Duodenal mucosa (tissue), 2 donors: ENCODE measurements around the gene THY1.
"Not testable (repeated sequence)": the region's sequence is repeated elsewhere in the genome, so short reads cannot be mapped to it uniquely, and the experiment has no call there.

ENCODE experiments used
- H3K27ac ChIP-seq: one replicate; pipeline ENCODE4 v1.7.0; 2013; ENCODE audit warnings: low read depth, low read length
- H3K27me3 ChIP-seq, 2 donors: one replicate each; pipeline ENCODE4 v1.7.0; 2013; ENCODE audit warnings: low read length in 2 of 2, control low read depth in 1 of 2; ENCODE audit not compliant: insufficient read depth in 2 of 2, control insufficient read depth in 1 of 2
- H3K36me3 ChIP-seq, 2 donors: one replicate each; pipeline ENCODE4 v1.7.0; 2013; ENCODE audit warnings: low read length in 2 of 2, control low read depth in 1 of 2; ENCODE audit not compliant: insufficient read depth in 2 of 2, control insufficient read depth in 1 of 2
- H3K4me1 ChIP-seq, 2 donors: one replicate each; pipeline ENCODE4 v1.7.0; 2013; ENCODE audit warnings: low read length in 2 of 2, control low read depth in 1 of 2; ENCODE audit not compliant: insufficient read depth in 2 of 2, control insufficient read depth in 1 of 2
- H3K4me3 ChIP-seq, 2 donors: one replicate each; pipeline ENCODE4 v1.7.0; 2013; ENCODE audit warnings: low read length in 2 of 2, low read depth in 1 of 2
- H3K9ac ChIP-seq, 2 donors: one replicate each; pipeline ENCODE4 v1.7.0; 2013; ENCODE audit warnings: low read length in 2 of 2, low read depth in 1 of 2
- H3K9me3 ChIP-seq, 2 donors: one replicate each; pipeline ENCODE4 v1.7.0; 2013; ENCODE audit warnings: low read length in 2 of 2, control low read depth in 1 of 2; ENCODE audit not compliant: control insufficient read depth in 1 of 2

Gene THY1

DNA sequence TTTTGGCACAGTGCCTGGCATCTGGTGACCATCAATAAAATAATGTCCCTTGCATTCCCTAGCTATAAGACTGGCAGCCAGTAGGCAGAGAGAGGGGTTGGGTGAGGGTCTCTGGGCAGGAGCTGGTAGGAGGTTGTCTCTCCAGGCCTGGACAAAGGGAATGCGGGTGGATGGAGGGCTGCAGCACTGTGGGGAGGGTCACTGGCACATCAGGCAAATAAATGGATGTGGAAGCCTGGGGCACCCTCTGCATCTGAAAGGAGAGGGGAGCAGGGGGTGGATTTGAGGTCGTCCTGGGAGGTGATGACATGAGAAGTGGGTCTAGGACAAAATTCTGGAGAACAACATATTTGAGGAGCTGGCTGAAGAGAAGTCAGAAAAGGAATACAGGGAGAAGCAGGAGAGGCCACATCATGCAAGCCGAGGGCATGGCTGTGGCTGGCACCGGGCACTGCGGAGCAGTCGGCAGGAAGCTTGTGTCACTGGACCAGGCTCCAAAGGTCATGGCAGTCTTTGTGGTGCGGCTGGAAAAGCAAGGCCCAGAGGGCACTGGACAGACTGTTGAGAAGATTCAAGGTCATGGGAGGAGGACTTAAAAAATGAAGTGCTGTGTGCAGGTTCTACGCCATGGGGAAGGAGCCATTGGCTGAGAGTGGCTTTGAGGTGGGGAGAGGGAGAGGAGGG, 36.5 kb upstream of the THY1 start:
- Histone ChIP-seq H3K27ac (no peak overlapping the region), H3K4me1 (no peaks in the 10 kb centered on the region), H3K9me3 (no peaks in the 10 kb centered on the region), H3K4me3 (no peak overlapping the region), H3K27me3 (no peaks in the 10 kb centered on the region), H3K36me3 (no peaks in the 10 kb centered on the region), H3K9ac (no peak overlapping the region)

DNA sequence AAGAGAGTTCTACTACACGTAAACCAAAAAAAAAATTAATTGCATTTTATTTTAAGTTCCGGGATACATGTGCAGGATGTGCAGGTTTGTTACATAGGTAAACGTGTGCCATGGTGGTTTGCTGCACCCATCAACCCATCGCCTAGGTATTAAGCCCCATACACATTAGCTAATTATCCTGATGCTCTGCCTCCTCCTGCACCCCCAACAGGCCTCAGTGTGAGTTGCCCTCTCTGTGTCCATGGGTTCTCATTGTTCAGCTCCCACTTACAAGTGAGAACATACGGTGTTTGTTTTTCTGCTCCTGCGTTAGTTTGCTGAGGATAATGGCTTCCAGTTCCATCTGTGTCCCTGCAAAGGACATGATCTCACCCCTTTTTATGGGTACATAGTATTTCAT, 32.7 kb upstream of the THY1 start:
- H3K36me3 ChIP-seq, H3K4me1 ChIP-seq, H3K9ac ChIP-seq, H3K9me3 ChIP-seq, H3K27ac ChIP-seq, H3K27me3 ChIP-seq, H3K4me3 ChIP-seq: not testable (repeated sequence)

DNA sequence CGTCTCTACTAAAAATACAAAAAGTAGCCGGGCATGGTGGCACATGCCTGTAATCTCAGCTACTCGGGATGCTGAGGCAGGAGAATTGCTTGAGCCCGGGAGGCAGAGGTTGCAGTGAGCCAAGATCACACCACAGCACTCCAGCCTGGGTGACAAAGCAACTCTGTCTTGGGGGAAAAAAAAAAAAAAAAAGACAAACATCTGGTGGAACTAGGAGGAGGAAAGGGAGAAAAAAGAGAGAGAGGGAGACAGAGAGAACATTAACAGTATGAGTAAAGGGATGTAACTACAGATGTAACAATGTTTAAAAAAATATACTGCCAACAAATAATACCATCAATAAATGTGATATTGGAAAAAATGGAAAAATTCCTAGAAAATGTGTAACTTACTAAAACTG, 32.3 kb upstream of the THY1 start:
- H3K4me3 ChIP-seq, H3K36me3 ChIP-seq, H3K27me3 ChIP-seq, H3K9me3 ChIP-seq, H3K27ac ChIP-seq, H3K4me1 ChIP-seq, H3K9ac ChIP-seq: not testable (repeated sequence)

DNA sequence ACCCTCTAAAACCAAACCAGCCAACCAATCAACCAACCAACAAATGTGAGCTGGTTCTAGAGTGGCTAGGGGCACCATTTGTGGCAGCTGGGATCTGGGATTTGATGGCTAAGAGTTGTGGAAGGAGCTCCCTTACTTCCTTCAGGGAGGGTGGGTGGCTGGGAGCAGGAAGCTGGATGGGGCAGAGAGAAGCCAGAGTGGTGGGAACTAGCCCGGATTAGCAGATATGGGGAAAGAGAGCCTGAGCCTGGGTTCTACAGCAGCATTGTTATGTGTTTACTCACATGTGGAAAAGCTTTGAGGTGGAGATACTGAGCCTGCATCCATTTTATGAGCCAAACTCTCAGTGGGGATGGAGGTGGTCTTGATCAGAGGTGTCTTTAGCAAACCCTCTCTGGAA, 30.9 kb upstream of the THY1 start:
- H3K4me3 ChIP-seq, result no peak overlapping the region
- no peaks in the 10 kb centered on the region for H3K27me3 ChIP-seq
- H3K27ac ChIP-seq, result no peak overlapping the region
- no peaks in the 10 kb centered on the region for H3K36me3 ChIP-seq
- H3K9ac ChIP-seq, result no peak overlapping the region
- H3K4me1 ChIP-seq, result no peaks in the 10 kb centered on the region
- no peaks in the 10 kb centered on the region for H3K9me3 ChIP-seq

DNA sequence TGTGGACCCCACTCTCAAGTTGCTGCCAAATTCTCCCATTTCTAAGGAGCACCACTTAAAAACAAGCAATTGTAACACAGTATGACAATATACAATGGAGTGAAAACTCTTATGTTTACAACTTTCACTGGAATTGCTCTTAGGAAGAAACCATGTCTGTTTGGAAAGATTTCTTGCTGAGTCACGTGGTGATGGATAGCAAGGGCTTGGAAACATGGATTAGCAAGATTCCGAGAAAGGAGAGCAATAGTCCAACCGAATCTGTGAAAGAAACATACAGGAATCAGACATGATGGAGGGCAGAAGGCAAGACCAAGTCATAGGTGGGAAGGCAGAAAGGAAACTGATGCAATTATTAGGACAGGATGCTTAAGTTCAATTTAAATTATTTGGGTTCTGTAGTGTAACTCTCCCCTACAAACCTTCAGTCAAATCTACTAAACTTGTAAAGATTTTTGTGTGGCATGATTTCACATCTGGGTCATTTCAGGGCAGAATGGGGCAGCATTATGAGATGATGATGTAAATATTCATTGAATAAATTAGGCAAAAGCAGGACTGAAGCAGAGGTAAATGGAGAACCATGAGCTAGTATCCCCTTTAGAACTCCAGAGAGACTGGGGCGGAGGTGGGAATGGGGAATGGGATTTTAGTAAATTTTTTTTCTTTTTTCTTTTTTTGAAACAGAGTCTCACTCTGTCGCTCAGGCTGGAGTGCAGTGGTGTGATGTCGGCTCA, 27.8 kb upstream of the THY1 start:
- Histone ChIP-seq H3K4me1 (no peaks in the 10 kb centered on the region), H3K9ac (no peak overlapping the region), H3K27ac (no peak overlapping the region), H3K27me3 (no peaks in the 10 kb centered on the region), H3K4me3 (no peak overlapping the region), H3K9me3 (no peaks in the 10 kb centered on the region), H3K36me3 (no peaks in the 10 kb centered on the region)

DNA sequence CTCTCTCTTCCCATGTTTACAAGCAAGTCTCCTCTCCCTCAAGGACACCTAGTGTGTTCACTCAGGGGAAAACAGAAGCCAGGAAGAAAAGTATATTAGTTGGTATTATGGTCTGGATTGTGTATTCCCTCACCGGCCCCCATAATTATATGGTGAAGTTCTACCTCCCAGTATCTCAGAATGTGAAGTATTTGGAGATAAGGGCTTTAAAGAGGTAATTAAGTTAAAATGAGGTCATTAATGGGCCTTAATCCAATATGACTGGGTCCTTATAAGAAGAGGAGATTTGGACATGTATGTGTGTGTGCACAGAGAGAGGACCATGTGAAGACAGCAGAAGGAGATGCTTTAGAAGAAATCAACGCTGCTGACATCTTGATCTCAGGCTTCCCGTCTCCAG, 26.5 kb upstream of the THY1 start:
- no peak overlapping the region for H3K27ac ChIP-seq
- no peaks in the 10 kb centered on the region for H3K27me3 ChIP-seq
- H3K36me3 ChIP-seq, result no peaks in the 10 kb centered on the region
- H3K4me1 ChIP-seq, result no peaks in the 10 kb centered on the region
- H3K9ac ChIP-seq, result no peak overlapping the region
- H3K9me3 ChIP-seq, result no peaks in the 10 kb centered on the region
- H3K4me3 ChIP-seq, result no peak overlapping the region

DNA sequence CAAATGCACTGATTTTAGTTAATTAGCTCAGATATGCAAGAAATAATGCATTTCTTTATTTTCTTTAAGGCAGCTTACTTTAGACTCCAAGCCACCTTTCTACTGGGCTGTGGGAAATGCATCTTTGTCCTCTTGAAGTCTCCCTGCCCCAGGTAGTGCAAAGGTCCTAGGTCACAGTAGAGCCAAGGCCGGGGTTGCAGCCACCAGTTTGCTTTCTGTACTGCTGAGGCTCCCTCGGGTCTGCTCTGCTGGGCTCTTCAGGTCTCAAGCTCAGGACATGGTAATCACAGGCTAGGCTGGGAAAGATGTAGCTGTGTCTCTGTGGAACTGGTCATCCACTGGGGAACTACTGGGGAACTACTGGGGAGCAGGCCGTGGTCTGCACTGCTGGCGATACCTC, 25.4 kb upstream of the THY1 start:
- Histone ChIP-seq H3K27me3 (no peaks in the 10 kb centered on the region), H3K9ac (no peak overlapping the region), H3K27ac (no peak overlapping the region), H3K36me3 (no peaks in the 10 kb centered on the region), H3K4me3 (no peak overlapping the region), H3K4me1 (no peaks in the 10 kb centered on the region), H3K9me3 (no peaks in the 10 kb centered on the region)

DNA sequence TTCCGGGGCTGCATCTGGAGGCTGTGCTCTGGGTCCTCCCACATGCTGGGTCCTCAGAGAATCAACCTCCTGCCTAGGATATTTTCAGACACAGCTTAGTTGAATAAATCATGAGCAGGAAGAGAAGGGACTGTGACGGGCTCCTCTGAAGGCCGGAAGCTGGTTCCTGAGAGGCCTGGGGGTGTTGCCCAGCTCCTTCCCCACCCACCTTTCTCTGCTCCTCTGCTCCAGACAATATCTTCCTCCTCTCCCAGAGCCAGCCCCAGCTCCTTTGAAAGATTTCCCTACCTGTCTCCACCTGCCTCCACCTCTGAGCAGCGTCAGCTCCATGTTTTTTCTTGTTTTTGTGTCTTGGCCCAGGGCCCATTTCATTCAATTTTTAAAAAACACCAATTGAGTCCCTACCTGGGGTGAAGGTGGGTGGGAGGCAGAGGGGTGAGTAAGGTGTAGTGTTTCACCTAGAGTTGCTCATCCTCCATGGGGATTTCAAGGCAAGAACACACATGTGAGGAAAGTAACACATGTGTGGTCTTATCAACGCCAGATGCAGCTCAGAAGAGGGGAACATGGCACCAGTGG, 24.8 kb upstream of the THY1 start:
- Histone ChIP-seq H3K27me3 (no peaks in the 10 kb centered on the region), H3K36me3 (no peaks in the 10 kb centered on the region), H3K4me3 (no peak overlapping the region), H3K9ac (no peak overlapping the region), H3K27ac (no peak overlapping the region), H3K4me1 (no peaks in the 10 kb centered on the region), H3K9me3 (no peaks in the 10 kb centered on the region)

DNA sequence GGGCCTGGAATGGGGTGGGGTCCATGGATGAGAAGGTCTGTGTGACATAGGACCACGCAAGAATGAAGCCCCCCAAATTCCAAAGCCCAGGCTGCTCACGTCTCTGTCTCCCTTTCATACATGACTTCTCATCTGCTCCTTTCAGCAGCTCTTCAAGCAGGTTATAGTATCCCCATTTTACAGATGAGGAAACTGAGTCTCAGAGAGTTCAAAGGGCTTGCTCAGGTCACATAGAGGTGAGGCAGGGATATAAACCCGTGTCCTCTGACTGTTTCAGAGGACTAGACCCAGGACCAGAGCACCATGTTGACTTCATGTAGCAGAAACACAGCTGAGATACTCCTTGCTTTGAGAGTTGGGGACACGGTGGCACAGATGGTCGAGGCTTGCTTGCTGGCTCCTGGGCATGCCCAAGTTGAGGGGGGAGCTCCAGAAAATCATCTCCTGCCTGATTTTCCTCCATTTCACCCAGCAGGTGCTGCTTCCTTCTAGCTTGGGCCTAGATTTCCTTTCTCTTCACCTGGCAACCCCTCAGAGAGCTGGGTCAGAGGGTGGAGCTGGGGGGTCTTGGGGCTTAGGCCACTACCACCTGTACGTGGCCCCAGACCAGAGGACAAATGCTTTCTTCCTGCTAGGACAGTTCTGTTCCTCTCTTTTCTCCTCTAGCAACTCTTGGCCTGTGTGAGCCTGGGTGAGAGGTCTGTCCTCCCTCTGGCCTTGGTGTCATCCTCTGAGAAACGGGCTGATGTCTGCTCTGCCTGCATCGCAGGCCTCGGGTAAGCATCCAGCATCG, 24.1 kb upstream of the THY1 start:
- Histone ChIP-seq H3K27me3 (no peaks in the 10 kb centered on the region), H3K9me3 (no peaks in the 10 kb centered on the region), H3K9ac (no peak overlapping the region), H3K4me3 (no peak overlapping the region), H3K4me1 (no peaks in the 10 kb centered on the region), H3K27ac (no peak overlapping the region), H3K36me3 (no peaks in the 10 kb centered on the region)

DNA sequence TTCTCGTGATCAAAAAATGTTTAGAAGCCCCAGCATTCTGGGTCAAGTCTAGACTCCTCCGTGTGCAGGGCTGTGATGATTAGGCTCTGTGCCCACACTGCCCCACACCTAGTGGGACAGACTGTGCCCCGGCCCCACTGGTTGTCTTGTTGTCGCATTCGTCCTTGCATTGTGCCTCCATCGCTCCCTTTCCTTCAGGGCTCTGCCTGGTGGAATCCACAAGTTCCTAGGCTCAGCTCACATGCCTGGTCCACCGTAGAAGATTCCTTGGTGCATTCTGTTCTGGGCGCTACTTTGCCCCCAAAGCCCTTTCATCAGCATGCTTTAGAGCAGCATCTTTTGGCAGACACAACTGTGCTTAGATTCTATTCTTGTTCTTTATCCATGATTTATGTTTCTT, 23.5 kb upstream of the THY1 start:
- H3K27me3 ChIP-seq, result no peaks in the 10 kb centered on the region
- H3K9ac ChIP-seq, result no peak overlapping the region
- H3K4me1 ChIP-seq, result no peaks in the 10 kb centered on the region
- no peaks in the 10 kb centered on the region for H3K36me3 ChIP-seq
- H3K9me3 ChIP-seq, result no peaks in the 10 kb centered on the region
- H3K27ac ChIP-seq, result no peak overlapping the region
- no peak overlapping the region for H3K4me3 ChIP-seq
